B cell (primary cell): ENCODE measurements around the gene TMEM147. TPM values are rescaled to one million over a fixed set of nuclear protein-coding genes. Genes with fewer than 3 reads are reported as not detected.
A peak's percentile ranks its signal among the peaks of the same experiment; 100 is the strongest.
"Not testable (repeated sequence)": the region's sequence is repeated elsewhere in the genome, so short reads cannot be mapped to it uniquely, and the experiment has no call there.

Experiments used
- ATAC-seq: fragments of 200-7000 bp; cut with Tn5 transposase; one replicate; pipeline ENCODE4 v1.10.0; 2021; ENCODE audit warnings: low read depth, mild to moderate bottlenecking, moderate number of reproducible peaks, moderate library complexity
- CTCF ChIA-PET: fragments of 350-600 bp; sonication (Branson Sonifier 250); formaldehyde crosslinking; loops from one replicate; lab custom pipeline; 2021; ENCODE audit warnings: antibody characterized with exemption, inconsistent platforms; lab: Charles Lee
- POLR2A ChIA-PET: fragments of 350-600 bp; sonication (Branson Sonifier 250); formaldehyde crosslinking; loops from one replicate; lab custom pipeline; 2021; ENCODE audit warnings: antibody characterized with exemption; lab: Charles Lee
- DNase-seq: peaks from one replicate; pipeline ENCODE4 v3.0.0; 2013
- H2AFZ ChIP-seq: 2 replicates; pipeline ENCODE4 v1.6.1; 2012; ENCODE audit warnings: mild to moderate bottlenecking, low read depth, low read length; ENCODE audit not compliant: insufficient read depth, poor library complexity, severe bottlenecking
- H3K27ac ChIP-seq, 2 donors: 1 replicate in 1 of 2; 2 replicates in 1 of 2; pipeline ENCODE4 v1.5.1; 2012 to 2013; ENCODE audit warnings: low read length in 2 of 2, mild to moderate bottlenecking in 2 of 2, moderate library complexity in 1 of 2
- H3K27me3 ChIP-seq, 4 experiments: fragments of 200-600 bp in 1 of 4; sonication (generic) in 1 of 4; replicated peaks in 1 of 4; 1 replicate in 2 of 4; 2 replicates in 2 of 4; pipeline versions ENCODE4 v1.6.1 to v1.7.0; 2013 to 2016; ENCODE audit warnings: low read length in 3 of 4, mild to moderate bottlenecking in 2 of 4, mixed read lengths in 1 of 4, moderate library complexity in 1 of 4; ENCODE audit not compliant: insufficient read depth in 4 of 4, control insufficient read depth in 3 of 4; ENCODE audit errors: control extremely low read depth in 1 of 4
- H3K36me3 ChIP-seq, 2 experiments: replicated peaks in 1 of 2; 1 replicate in 1 of 2; 2 replicates in 1 of 2; pipeline versions ENCODE4 v1.6.1 to v1.7.1; 2013; ENCODE audit warnings: low read length in 1 of 2; ENCODE audit not compliant: insufficient read depth in 2 of 2, control insufficient read depth in 1 of 2; ENCODE audit errors: control extremely low read depth in 1 of 2, extremely low read depth in 1 of 2
- H3K4me1 ChIP-seq, 2 donors: fragments of 200-600 bp in 1 of 2; sonication (generic) in 1 of 2; 1 replicate in 1 of 2; 2 replicates in 1 of 2; pipeline versions ENCODE4 v1.5.1 to v1.6.1; 2013 to 2017; ENCODE audit warnings: low read length in 2 of 2; ENCODE audit not compliant: control insufficient read depth in 2 of 2, insufficient read depth in 2 of 2
- H3K4me2 ChIP-seq: replicated peaks from 2 replicates; pipeline ENCODE3; 2012; ENCODE audit warnings: mild to moderate bottlenecking, low read depth, low read length; ENCODE audit not compliant: poor library complexity, severe bottlenecking
- H3K4me3 ChIP-seq, 5 experiments: fragments of 200-600 bp in 1 of 5; sonication (generic) in 1 of 5; 1 replicate in 3 of 5; 2 replicates in 2 of 5; pipeline versions ENCODE4 v1.5.1 to v1.7.0; 2011 to 2016; ENCODE audit warnings: low read length in 4 of 5, mild to moderate bottlenecking in 4 of 5, low read depth in 2 of 5, control low read depth in 1 of 5, moderate library complexity in 1 of 5; ENCODE audit not compliant: insufficient read depth in 1 of 5; ENCODE audit errors: control extremely low read depth in 1 of 5, extremely low read depth in 1 of 5
- H3K79me2 ChIP-seq: fragments of 200-600 bp; sonication (generic); one replicate; pipeline ENCODE4 v1.6.0; 2016; ENCODE audit warnings: low read length; ENCODE audit not compliant: control insufficient read depth, insufficient read depth
- H3K9ac ChIP-seq: fragments of 200-600 bp; sonication (generic); 2 replicates; pipeline ENCODE4 v1.6.1; 2017; ENCODE audit warnings: mild to moderate bottlenecking, low read length, moderate library complexity
- H3K9me3 ChIP-seq, 3 donors: one replicate each; pipeline versions ENCODE4 v1.6.1 to v1.7.1; 2013; ENCODE audit warnings: low read length in 2 of 3; ENCODE audit not compliant: control insufficient read depth in 2 of 3, insufficient read depth in 1 of 3; ENCODE audit errors: control extremely low read depth in 1 of 3
- H4K20me1 ChIP-seq: 2 replicates; pipeline ENCODE4 v1.6.0; 2012; ENCODE audit warnings: mild to moderate bottlenecking, low read length; ENCODE audit not compliant: insufficient read depth, control insufficient read depth, poor library complexity, severe bottlenecking
- H3K27ac Mint-ChIP-seq: one replicate; pipeline ENCODE4 v1.8.0; 2021; ENCODE audit warnings: mixed read lengths
- H3K27me3 Mint-ChIP-seq: one replicate; pipeline ENCODE4 v1.8.0; 2021; ENCODE audit warnings: mixed read lengths
- H3K4me1 Mint-ChIP-seq: one replicate; pipeline ENCODE4 v1.8.0; 2021; ENCODE audit warnings: mixed read lengths
- H3K4me3 Mint-ChIP-seq: one replicate; pipeline ENCODE4 v1.8.0; 2021; ENCODE audit warnings: mixed read lengths
- H3K9me3 Mint-ChIP-seq: one replicate; pipeline ENCODE4 v1.8.0; 2022; ENCODE audit warnings: mixed read lengths; ENCODE audit not compliant: insufficient read depth
- EZH2 ChIP-seq: IDR thresholded peaks from 2 replicates; pipeline ENCODE4 v1.6.1; 2012; ENCODE audit warnings: borderline replicate concordance, low read depth, mild to moderate bottlenecking, moderate library complexity, low read length; ENCODE audit not compliant: insufficient read depth, poor library complexity, severe bottlenecking
- WGBS: methylation state at CpG from one replicate; pipeline ENCODE4 v1.1.5; 2013; ENCODE audit warnings: missing lambda C conversion rate; ENCODE audit not compliant: insufficient coverage; 5-methylcytosine and 5-hydroxymethylcytosine counted together
- intact Hi-C: fragments of 100-400 bp; cut with micrococcal nuclease; formaldehyde crosslinking; loops from one replicate; pipeline ENCODE4 v1.10.0; 2022
- polyA plus RNA-seq: library from polyadenylated mRNA; depleted of rRNA; stranded (reverse); fragments of >200 nt; gene quantifications from 2 replicates; pipeline ENCODE4 v1.2.3, GENCODE V29; 2012
- total RNA-seq, 2 donors: library from RNA; stranded (reverse); fragments of 120-200 nt in 1 of 2; gene quantifications; 1 replicate in 1 of 2; 2 replicates in 1 of 2; pipeline versions ENCODE4 v1.2.3 to v1.2.4, GENCODE V29; 2013 to 2022
- TF ChIP-seq, protein P1 (sequence below): fragments of 200-600 bp; IDR thresholded peaks from one replicate; pipeline ENCODE4 v1.8.0; 2022; ENCODE audit warnings: antibody characterized with exemption, mild to moderate bottlenecking

The TMEM147 gene
- total and polyA plus RNA-seq, 2 donors (not counting 1 experiment from before 2014, with no cell fraction given), result 39.8 to 68.9 TPM

DNA sequence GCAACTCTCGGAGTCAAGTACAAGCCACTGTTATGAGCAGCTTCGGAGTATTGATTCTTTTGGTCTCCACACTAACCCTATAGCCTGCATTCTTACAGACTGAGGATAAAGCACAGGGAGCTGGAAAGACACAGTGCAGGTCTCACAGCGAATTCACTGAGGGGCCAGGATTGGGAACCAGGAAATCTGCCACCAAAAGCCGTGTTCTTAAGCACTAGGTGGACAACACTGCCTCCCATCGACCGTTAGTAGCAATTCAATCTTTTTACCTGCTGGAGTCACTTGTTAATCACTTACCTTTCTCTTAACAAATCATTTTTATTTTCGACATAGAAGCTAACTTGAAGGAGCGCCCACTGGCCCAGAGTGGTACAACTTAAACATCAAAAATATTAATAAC lies 46.8 kb downstream of the TMEM147 start:
- no peak overlapping the region for H3K4me3 ChIP-seq
- ChIA-PET CTCF (interaction anchor here (0.6 to 3.1 kb wide), 9 partner anchors 9 to 893 kb away, joined by 3 to 24 read pairs (median 4); no protein-coding TSS in a partner anchor), POLR2A (no interaction called here)
- H3K27ac ChIP-seq, result no peak overlapping the region
- no peaks in the 10 kb centered on the region for H3K9me3 ChIP-seq
- peaks cover 0 to 7% (median 0%) of the 10 kb centered on the region in 4 experiments for H3K27me3 ChIP-seq
- peaks cover 16% of the 10 kb centered on the region for H3K27me3 Mint-ChIP-seq
- H3K4me1 ChIP-seq, result no peaks in the 10 kb centered on the region
- 14% methylated on average over 7 of the region's 8 CpGs for WGBS
- no peaks in the 10 kb centered on the region for H4K20me1 ChIP-seq
- H3K4me1 Mint-ChIP-seq, result no peaks in the 10 kb centered on the region
- H3K79me2 ChIP-seq, result no peaks in the 10 kb centered on the region
- H3K9ac ChIP-seq, result no peak overlapping the region
- ATAC-seq (no peak), DNase-seq (peak; percentile 64)
- H3K4me2 ChIP-seq, result no peak overlapping the region
- TF ChIP-seq, protein P1, sequence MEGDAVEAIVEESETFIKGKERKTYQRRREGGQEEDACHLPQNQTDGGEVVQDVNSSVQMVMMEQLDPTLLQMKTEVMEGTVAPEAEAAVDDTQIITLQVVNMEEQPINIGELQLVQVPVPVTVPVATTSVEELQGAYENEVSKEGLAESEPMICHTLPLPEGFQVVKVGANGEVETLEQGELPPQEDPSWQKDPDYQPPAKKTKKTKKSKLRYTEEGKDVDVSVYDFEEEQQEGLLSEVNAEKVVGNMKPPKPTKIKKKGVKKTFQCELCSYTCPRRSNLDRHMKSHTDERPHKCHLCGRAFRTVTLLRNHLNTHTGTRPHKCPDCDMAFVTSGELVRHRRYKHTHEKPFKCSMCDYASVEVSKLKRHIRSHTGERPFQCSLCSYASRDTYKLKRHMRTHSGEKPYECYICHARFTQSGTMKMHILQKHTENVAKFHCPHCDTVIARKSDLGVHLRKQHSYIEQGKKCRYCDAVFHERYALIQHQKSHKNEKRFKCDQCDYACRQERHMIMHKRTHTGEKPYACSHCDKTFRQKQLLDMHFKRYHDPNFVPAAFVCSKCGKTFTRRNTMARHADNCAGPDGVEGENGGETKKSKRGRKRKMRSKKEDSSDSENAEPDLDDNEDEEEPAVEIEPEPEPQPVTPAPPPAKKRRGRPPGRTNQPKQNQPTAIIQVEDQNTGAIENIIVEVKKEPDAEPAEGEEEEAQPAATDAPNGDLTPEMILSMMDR, result peak; percentile 59
- TF ChIP-seq EZH2, result no peak
- no peaks in the 10 kb centered on the region for H3K36me3 ChIP-seq
- H3K27ac Mint-ChIP-seq, result no peak overlapping the region
- H3K9me3 Mint-ChIP-seq, result no peaks in the 10 kb centered on the region
- intact Hi-C loops, result no loop called here
- H3K4me3 Mint-ChIP-seq, result no peak overlapping the region
- peak overlapping the region; percentile 52 for H2AFZ ChIP-seq

DNA sequence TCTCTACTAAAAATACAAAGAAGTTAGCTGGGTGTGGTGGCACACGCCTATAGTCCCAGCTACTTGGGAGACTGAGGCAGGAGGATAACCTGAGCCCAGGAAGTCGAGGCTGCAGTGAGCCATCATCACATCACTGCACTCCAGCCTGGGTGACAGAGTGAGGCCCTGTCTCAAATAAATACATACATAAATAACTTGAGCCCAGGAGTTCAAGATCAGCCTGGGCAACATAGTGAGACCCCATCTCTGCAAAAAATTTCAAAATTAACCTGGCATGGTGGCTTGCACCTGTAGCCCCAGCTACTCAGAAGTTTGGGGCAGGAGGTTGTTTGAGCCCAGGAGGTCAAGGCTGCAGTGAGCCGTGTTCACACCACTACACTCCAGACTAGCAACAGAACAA lies 49.6 kb downstream of the TMEM147 start:
- ATAC-seq, POLR2A ChIA-PET: not testable (repeated sequence)

More for the DNA sequence above, 49.6 kb downstream of the TMEM147 start:
- H2AFZ ChIP-seq, H3K27ac Mint-ChIP-seq, H3K36me3 ChIP-seq, H3K4me3 Mint-ChIP-seq, H3K4me3 ChIP-seq, H3K4me2 ChIP-seq, H3K9me3 Mint-ChIP-seq, H3K4me1 Mint-ChIP-seq, H3K4me1 ChIP-seq, H3K79me2 ChIP-seq, H3K9me3 ChIP-seq, H3K27me3 ChIP-seq, intact Hi-C loops, DNase-seq, H3K9ac ChIP-seq, H4K20me1 ChIP-seq, H3K27ac ChIP-seq, CTCF ChIA-PET: not testable (repeated sequence)
- H3K27me3 Mint-ChIP-seq, result peaks cover 28% of the 10 kb centered on the region
- 62% methylated on average over 2 of the region's 3 CpGs for WGBS
